Peyer's patch (tissue), 4 donors: ENCODE results near the gene RALGPS1. TPM values are rescaled to one million over a fixed set of nuclear protein-coding genes. Genes with fewer than 3 reads are reported as not detected.

Experiments
- DNase-seq, 3 donors: peaks; one replicate each; pipeline ENCODE4 v3.0.0-alpha.2; 2017 to 2019
- H3K27ac ChIP-seq, 4 donors: fragments of 200-600 bp; sonication (generic); one replicate each; pipeline ENCODE4 v1.5.1; 2016 to 2019
- H3K27me3 ChIP-seq, 2 donors: fragments of 200-600 bp; sonication (generic); one replicate each; pipeline ENCODE4 v1.5.1; 2019
- H3K36me3 ChIP-seq, 3 donors: fragments of 200-600 bp; sonication (generic); one replicate each; pipeline ENCODE4 v1.5.1; 2016 to 2019
- H3K4me1 ChIP-seq, 4 donors: fragments of 200-600 bp; sonication (generic); one replicate each; pipeline ENCODE4 v1.5.1; 2016 to 2019
- H3K4me3 ChIP-seq, 4 donors: fragments of 200-600 bp; sonication (generic); 1 replicate in 3 of 4; 2 replicates in 1 of 4; pipeline ENCODE4 v1.5.1; 2016 to 2019; ENCODE audit warnings: mild to moderate bottlenecking in 1 of 4
- H3K9me3 ChIP-seq, 4 donors: fragments of 200-600 bp; sonication (generic); one replicate each; pipeline ENCODE4 v1.5.1; 2016 to 2019; ENCODE audit warnings: mild to moderate bottlenecking in 1 of 4
- POLR2A ChIP-seq, 2 donors: fragments of 450-650 bp; IDR thresholded peaks; one replicate each; pipeline ENCODE4 v1.5.1; 2017; ENCODE audit warnings: antibody characterized with exemption in 2 of 2, mild to moderate bottlenecking in 2 of 2, moderate library complexity in 2 of 2
- total RNA-seq, 4 donors: library from RNA; depleted of rRNA; stranded (reverse); fragments of >200 nt; gene quantifications; one replicate each; pipeline ENCODE4 v1.1.0, GENCODE V29; 2016
- TF ChIP-seq, protein P1 (sequence below), 6 experiments: fragments of 450-650 bp in 4 of 6; fragments of 200-600 bp in 2 of 6; sonication (generic) in 1 of 6; IDR thresholded peaks; one replicate each; pipeline ENCODE4 v1.5.1; 2017 to 2019; ENCODE audit warnings: antibody characterized with exemption in 6 of 6, mild to moderate bottlenecking in 3 of 6, moderate library complexity in 1 of 6

The RALGPS1 gene
- total RNA-seq, 4 donors from 2014 or later = 38.8 to 158 (median 141) TPM

DNA sequence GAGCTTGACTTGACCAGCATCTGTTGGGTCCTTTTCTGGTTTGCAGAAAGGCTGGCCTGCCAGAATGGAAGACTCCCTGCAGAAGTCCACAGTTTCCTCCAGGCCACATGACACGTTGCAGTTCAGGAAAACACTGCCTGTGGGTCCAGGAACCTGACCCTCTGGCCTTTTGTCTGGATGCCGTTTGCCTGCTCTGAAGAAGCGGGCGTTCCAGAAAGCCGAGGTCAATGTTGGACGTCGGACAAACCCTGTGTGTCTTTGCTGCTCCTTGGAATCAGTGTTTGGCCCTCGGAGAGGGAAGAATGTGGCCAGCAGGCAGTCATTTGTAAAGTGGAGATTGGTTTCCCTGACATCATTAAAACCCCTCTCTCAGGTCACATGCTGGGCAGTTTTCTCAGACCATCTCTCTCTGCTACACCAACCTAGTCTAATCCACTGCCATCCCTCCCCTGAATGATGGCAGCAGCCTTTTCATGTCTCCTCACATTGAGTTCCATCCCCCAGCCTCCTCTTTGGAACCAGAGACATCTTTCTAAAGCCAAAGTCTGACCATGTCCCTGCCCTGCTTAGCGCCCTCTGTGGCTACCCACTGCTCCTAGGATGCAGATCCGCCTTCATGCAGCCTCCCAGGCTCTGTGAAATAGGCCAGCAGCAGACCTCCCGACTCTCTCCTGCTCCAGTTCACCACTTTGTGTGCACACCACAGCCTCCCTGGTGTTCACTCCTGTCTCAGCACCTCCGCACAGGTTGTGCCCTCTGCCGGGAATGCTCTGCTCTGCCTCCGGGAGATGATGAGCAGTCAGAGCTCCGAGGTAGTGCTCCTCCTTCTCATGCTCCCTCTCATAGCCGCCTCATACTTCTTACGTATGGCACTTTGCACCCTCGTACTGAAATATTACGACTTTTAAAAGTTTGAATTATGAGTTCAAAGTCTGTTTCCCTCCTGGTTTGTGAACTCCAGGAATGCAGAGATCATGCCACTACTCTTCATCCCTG is 75.6 kb downstream of the RALGPS1 start:
- TF ChIP-seq, protein P1, sequence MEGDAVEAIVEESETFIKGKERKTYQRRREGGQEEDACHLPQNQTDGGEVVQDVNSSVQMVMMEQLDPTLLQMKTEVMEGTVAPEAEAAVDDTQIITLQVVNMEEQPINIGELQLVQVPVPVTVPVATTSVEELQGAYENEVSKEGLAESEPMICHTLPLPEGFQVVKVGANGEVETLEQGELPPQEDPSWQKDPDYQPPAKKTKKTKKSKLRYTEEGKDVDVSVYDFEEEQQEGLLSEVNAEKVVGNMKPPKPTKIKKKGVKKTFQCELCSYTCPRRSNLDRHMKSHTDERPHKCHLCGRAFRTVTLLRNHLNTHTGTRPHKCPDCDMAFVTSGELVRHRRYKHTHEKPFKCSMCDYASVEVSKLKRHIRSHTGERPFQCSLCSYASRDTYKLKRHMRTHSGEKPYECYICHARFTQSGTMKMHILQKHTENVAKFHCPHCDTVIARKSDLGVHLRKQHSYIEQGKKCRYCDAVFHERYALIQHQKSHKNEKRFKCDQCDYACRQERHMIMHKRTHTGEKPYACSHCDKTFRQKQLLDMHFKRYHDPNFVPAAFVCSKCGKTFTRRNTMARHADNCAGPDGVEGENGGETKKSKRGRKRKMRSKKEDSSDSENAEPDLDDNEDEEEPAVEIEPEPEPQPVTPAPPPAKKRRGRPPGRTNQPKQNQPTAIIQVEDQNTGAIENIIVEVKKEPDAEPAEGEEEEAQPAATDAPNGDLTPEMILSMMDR (IDR thresholded peaks at IDR 0.05) = peak in 3 of 6 experiments; percentile 33 to 41 (median 37)
- TF ChIP-seq POLR2A (IDR thresholded peaks at IDR 0.05) = no peak
- Histone ChIP-seq H3K27me3 (no peaks in the 10 kb centered on the region), H3K27ac (peak overlapping the region; percentile 44 to 65 (median 50)), H3K9me3 (peaks cover 0 to 8% (median 0%) of the 10 kb centered on the region in 4 donors), H3K4me3 (no peak overlapping the region), H3K36me3 (peaks cover 0 to 7% (median 0%) of the 10 kb centered on the region in 3 donors), H3K4me1 (peaks cover 0 to 37% (median 6%) of the 10 kb centered on the region in 4 donors)
- DNase-seq = peak; percentile 18 to 71 (median 63)

DNA sequence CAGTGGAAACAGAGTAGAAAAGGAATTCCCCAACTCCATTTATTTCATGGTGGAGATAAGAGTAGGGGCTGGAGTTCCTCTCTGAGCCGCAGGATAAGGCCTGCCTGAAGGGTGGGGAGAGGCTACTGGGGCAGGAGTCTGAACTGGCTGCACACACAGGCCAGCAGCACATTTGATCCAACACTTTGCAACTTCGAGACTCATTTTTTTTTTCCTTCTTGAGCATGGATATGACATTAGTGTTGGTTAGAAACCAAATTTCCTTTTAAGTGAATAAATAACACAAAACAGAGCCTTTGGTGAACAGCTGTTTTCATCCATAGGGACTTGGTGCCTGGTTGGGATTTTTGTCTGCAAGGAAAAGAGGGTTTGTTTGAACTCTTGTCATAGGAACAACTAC is 76.6 kb downstream of the RALGPS1 start:
- no peaks in the 10 kb centered on the region for H3K27me3 ChIP-seq
- H3K4me1 ChIP-seq = peaks cover 0 to 26% (median 3%) of the 10 kb centered on the region in 4 donors
- H3K27ac ChIP-seq = peak overlapping the region in 2 of 4 donors; percentile 45 to 65
- TF ChIP-seq, protein P1 (IDR thresholded peaks at IDR 0.05) = no peak
- no peak for TF ChIP-seq POLR2A (IDR thresholded peaks at IDR 0.05)
- no peak for DNase-seq
- no peak overlapping the region for H3K4me3 ChIP-seq
- H3K36me3 ChIP-seq = peaks cover 0 to 7% (median 0%) of the 10 kb centered on the region in 3 donors
- H3K9me3 ChIP-seq = peaks cover 0 to 8% (median 0%) of the 10 kb centered on the region in 4 donors

DNA sequence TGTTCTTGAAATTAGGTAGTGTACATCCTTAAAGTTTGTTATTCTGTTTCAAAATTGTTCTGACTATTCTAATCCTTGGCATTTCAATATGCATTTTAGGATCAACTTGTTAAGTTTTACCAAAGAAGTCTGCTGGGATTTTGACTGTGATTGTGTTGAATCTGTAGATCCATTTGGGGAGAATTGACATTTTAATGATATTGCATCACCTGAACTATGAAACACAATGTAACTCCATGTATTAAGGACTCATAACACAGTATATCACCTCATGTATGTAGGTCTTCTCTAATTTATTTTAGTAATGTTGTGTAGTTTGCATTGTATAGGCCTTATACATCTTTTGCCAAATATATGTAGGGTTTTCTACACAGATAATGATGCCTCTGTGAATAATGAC is 77.8 kb downstream of the RALGPS1 start:
- peaks cover 0 to 8% (median 0%) of the 10 kb centered on the region in 4 donors for H3K9me3 ChIP-seq
- TF ChIP-seq, protein P1 (IDR thresholded peaks at IDR 0.05) = no peak
- no peak for TF ChIP-seq POLR2A (IDR thresholded peaks at IDR 0.05)
- H3K4me1 ChIP-seq = peaks cover 0 to 14% (median 0%) of the 10 kb centered on the region in 4 donors
- no peaks in the 10 kb centered on the region for H3K27me3 ChIP-seq
- no peak overlapping the region for H3K4me3 ChIP-seq
- H3K27ac ChIP-seq = no peak overlapping the region
- DNase-seq = no peak
- H3K36me3 ChIP-seq = peaks cover 0 to 7% (median 0%) of the 10 kb centered on the region in 3 donors

DNA sequence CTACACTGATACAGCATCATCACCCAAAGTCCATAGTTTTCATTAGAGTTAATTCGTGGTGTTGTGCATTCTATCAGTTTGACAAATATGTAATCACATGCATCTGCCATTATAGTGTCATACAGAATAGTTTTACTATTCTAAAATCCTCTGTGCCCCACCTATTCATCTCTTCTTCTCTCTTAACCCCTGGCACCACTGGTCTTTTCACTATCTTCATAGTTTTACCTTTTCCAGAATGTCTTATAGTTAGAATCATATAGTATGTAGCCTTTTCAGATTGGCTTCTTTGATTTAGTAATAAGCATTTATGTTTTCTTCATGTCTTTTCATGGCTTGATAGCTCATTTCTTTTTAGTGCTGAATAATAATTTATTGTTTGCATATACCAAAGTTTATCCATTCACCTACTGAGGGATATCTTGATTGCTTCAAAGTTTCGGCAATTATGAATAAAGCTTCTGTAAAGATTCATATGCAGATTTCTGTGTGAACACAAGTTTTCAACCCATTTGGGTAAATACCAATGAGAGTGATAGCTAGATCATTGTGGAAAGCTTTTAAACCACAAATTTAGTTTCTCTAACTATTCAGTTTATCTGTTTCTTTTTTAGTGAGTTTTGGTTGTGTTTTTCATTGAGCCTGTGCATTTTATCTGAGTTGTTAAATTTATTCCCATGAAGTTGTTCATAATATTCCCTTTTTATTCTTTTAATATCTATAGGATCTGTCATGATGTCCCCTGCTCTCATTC is 84.9 kb downstream of the RALGPS1 start:
- Histone ChIP-seq H3K27me3 (no peaks in the 10 kb centered on the region), H3K36me3 (no peaks in the 10 kb centered on the region), H3K27ac (no peak overlapping the region), H3K4me3 (no peak overlapping the region), H3K9me3 (no peaks in the 10 kb centered on the region), H3K4me1 (no peaks in the 10 kb centered on the region)
- DNase-seq = no peak
- TF ChIP-seq POLR2A (IDR thresholded peaks at IDR 0.05) = no peak
- TF ChIP-seq, protein P1 (IDR thresholded peaks at IDR 0.05) = no peak

DNA sequence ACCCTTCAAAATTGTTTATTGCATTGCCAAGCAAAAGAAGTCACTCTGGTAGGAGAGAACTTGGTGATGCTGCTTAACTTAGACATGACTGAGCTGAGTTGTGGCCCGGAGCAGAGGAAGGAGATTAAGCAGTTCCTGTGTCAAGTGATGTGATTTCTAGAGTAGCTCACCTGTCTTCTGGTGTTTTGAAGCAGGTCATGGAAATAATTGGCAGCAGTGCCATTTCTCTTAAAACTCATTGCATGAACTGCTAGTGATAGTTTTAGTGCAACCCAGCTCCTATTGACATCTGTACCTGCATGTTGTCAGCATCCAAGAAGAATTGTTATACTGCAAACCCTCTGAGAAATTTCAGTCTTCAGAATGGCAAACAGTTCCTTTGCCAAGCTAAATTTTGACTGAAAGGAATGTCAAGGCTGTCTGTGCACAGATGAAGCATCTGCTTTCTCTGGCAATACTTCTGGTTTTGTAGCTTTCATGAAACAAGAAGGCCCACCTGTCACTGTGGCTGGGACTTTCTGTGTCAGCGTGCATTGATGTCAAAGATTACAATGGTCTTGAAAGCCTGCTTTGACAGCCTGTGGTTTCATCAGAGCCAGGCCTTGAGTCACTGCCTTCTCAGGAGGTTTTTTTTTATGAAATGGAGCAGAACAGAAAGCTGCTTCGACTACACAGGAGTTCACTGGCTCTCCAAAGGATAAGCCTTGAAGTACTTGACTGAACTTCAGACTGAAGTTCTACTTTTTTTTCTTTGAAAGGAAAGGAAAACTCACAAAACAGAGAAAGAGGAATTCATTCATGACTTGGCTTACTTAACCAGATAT is 90.6 kb downstream of the RALGPS1 start:
- no peaks in the 10 kb centered on the region for H3K9me3 ChIP-seq
- no peaks in the 10 kb centered on the region for H3K4me1 ChIP-seq
- no peak overlapping the region for H3K4me3 ChIP-seq
- H3K36me3 ChIP-seq = no peaks in the 10 kb centered on the region
- H3K27me3 ChIP-seq = no peaks in the 10 kb centered on the region
- TF ChIP-seq, protein P1 (IDR thresholded peaks at IDR 0.05) = no peak
- TF ChIP-seq POLR2A (IDR thresholded peaks at IDR 0.05) = no peak
- no peak for DNase-seq
- no peak overlapping the region for H3K27ac ChIP-seq
